Fibroblast of lung (primary cell): Measurements from ENCODE around the gene MAGI2.

Source experiments
- EZH2 ChIP-seq: IDR thresholded peaks from 2 replicates; pipeline ENCODE4 v1.5.1; 2012; ENCODE audit warnings: low read length, control low read depth, mild to moderate bottlenecking; ENCODE audit errors: missing control alignments
- TF ChIP-seq, protein P1 (sequence below), 2 donors: IDR thresholded peaks in 1 of 2; conservative IDR thresholded peaks in 1 of 2; 1 replicate in 1 of 2; 2 replicates in 1 of 2; pipeline ENCODE4 v1.5.1; 2011 to 2012; ENCODE audit warnings: low read length in 2 of 2, control low read depth in 1 of 2, inconsistent platforms in 1 of 2, low read depth in 1 of 2, mild to moderate bottlenecking in 1 of 2

- TF ChIP-seq, protein P1, sequence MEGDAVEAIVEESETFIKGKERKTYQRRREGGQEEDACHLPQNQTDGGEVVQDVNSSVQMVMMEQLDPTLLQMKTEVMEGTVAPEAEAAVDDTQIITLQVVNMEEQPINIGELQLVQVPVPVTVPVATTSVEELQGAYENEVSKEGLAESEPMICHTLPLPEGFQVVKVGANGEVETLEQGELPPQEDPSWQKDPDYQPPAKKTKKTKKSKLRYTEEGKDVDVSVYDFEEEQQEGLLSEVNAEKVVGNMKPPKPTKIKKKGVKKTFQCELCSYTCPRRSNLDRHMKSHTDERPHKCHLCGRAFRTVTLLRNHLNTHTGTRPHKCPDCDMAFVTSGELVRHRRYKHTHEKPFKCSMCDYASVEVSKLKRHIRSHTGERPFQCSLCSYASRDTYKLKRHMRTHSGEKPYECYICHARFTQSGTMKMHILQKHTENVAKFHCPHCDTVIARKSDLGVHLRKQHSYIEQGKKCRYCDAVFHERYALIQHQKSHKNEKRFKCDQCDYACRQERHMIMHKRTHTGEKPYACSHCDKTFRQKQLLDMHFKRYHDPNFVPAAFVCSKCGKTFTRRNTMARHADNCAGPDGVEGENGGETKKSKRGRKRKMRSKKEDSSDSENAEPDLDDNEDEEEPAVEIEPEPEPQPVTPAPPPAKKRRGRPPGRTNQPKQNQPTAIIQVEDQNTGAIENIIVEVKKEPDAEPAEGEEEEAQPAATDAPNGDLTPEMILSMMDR (conservative IDR thresholded peaks at IDR 0.05 in 1 of 2, IDR thresholded peaks at IDR 0.05 in 1 of 2; ENCODE audit: low read depth in 1 of 2, low read length in 2 of 2), result no peak
- no peak for TF ChIP-seq EZH2
Measured at GRCh38 chr7:78684201-78684600, 769.3 kb downstream of the MAGI2 start.
